HEK293 (cell line): ENCODE results near the gene HNF1A.

Source experiments
- BCL11A ChIP-seq: fragments of 450-650 bp; formaldehyde crosslinking; IDR thresholded peaks from 2 replicates; pipeline ENCODE4 v1.5.1; 2016; ENCODE audit warnings: low read depth, missing biosample characterization, missing genetic modification characterization
- EGR2 ChIP-seq: fragments of 450-650 bp; formaldehyde crosslinking; IDR thresholded peaks from 2 replicates; pipeline ENCODE4 v1.5.1; 2016; ENCODE audit warnings: low read depth, missing biosample characterization, missing genetic modification characterization
- GLI4 ChIP-seq: fragments of 450-650 bp; formaldehyde crosslinking; IDR thresholded peaks from 2 replicates; pipeline ENCODE4 v1.5.1; 2016; ENCODE audit warnings: missing biosample characterization, missing genetic modification characterization
- GLIS2 ChIP-seq: fragments of 450-650 bp; formaldehyde crosslinking; IDR thresholded peaks from 2 replicates; pipeline ENCODE4 v1.5.1; 2016; ENCODE audit warnings: missing biosample characterization, missing genetic modification characterization
- KLF8 ChIP-seq: fragments of 450-650 bp; formaldehyde crosslinking; IDR thresholded peaks from 2 replicates; pipeline ENCODE4 v1.5.1; 2016; ENCODE audit warnings: missing biosample characterization, missing genetic modification characterization
- KLF9 ChIP-seq: fragments of 450-650 bp; formaldehyde crosslinking; IDR thresholded peaks from 2 replicates; pipeline ENCODE4 v1.5.1; 2016; ENCODE audit warnings: missing biosample characterization, missing genetic modification characterization, low read depth
- SCRT1 ChIP-seq: fragments of 450-650 bp; formaldehyde crosslinking; IDR thresholded peaks from 2 replicates; pipeline ENCODE4 v1.5.1; 2016; ENCODE audit warnings: missing biosample characterization, missing genetic modification characterization, borderline replicate concordance
- ZFP3 ChIP-seq: fragments of 450-650 bp; formaldehyde crosslinking; IDR thresholded peaks from 2 replicates; pipeline ENCODE4 v1.5.1; 2016; ENCODE audit warnings: low read depth, missing biosample characterization, missing genetic modification characterization
- ZNF10 ChIP-seq: fragments of 450-650 bp; formaldehyde crosslinking; IDR thresholded peaks from 2 replicates; pipeline ENCODE4 v1.5.1; 2017; ENCODE audit warnings: missing biosample characterization, missing genetic modification characterization
- ZNF121 ChIP-seq: fragments of 450-650 bp; formaldehyde crosslinking; IDR thresholded peaks from 2 replicates; pipeline ENCODE4 v1.5.1; 2016; ENCODE audit warnings: missing biosample characterization, missing genetic modification characterization
- ZNF138 ChIP-seq: fragments of 450-650 bp; formaldehyde crosslinking; IDR thresholded peaks from 2 replicates; pipeline ENCODE4 v1.5.1; 2016; ENCODE audit warnings: missing biosample characterization, missing genetic modification characterization, borderline replicate concordance
- ZNF140 ChIP-seq: fragments of 450-650 bp; formaldehyde crosslinking; IDR thresholded peaks from 2 replicates; pipeline ENCODE4 v1.5.1; 2016; ENCODE audit warnings: missing biosample characterization, missing genetic modification characterization
- ZNF146 ChIP-seq: fragments of 450-650 bp; formaldehyde crosslinking; IDR thresholded peaks from 2 replicates; pipeline ENCODE4 v1.5.1; 2016; ENCODE audit warnings: missing biosample characterization, missing genetic modification characterization
- ZNF184 ChIP-seq: fragments of 450-650 bp; IDR thresholded peaks from 2 replicates; pipeline ENCODE4 v1.5.1; 2018; ENCODE audit warnings: missing biosample characterization, mild to moderate bottlenecking, missing genetic modification characterization
- ZNF202 ChIP-seq: fragments of 450-650 bp; formaldehyde crosslinking; IDR thresholded peaks from 2 replicates; pipeline ENCODE4 v1.5.1; 2016; ENCODE audit warnings: missing biosample characterization, missing genetic modification characterization, borderline replicate concordance
- ZNF394 ChIP-seq: fragments of 450-650 bp; formaldehyde crosslinking; IDR thresholded peaks from 2 replicates; pipeline ENCODE4 v1.5.1; 2016; ENCODE audit warnings: missing biosample characterization, missing genetic modification characterization, mild to moderate bottlenecking, moderate library complexity, borderline replicate concordance
- ZNF416 ChIP-seq: fragments of 450-650 bp; formaldehyde crosslinking; IDR thresholded peaks from 2 replicates; pipeline ENCODE4 v1.5.1; 2016; ENCODE audit warnings: missing biosample characterization, missing genetic modification characterization
- ZNF501 ChIP-seq: fragments of 450-650 bp; formaldehyde crosslinking; IDR thresholded peaks from 2 replicates; pipeline ENCODE4 v1.5.1; 2016; ENCODE audit warnings: missing biosample characterization, missing genetic modification characterization
- ZNF521 ChIP-seq: fragments of 450-650 bp; formaldehyde crosslinking; IDR thresholded peaks from 2 replicates; pipeline ENCODE4 v1.5.1; 2017; ENCODE audit warnings: missing biosample characterization, mild to moderate bottlenecking, missing genetic modification characterization
- ZNF571 ChIP-seq: fragments of 450-650 bp; formaldehyde crosslinking; IDR thresholded peaks from 2 replicates; pipeline ENCODE4 v1.5.0; 2017; ENCODE audit warnings: missing biosample characterization, missing genetic modification characterization
- ZNF600 ChIP-seq: fragments of 450-650 bp; formaldehyde crosslinking; IDR thresholded peaks from 2 replicates; pipeline ENCODE4 v1.5.1; 2016; ENCODE audit warnings: missing biosample characterization, missing genetic modification characterization
- ZNF747 ChIP-seq: fragments of 450-650 bp; formaldehyde crosslinking; IDR thresholded peaks from 2 replicates; pipeline ENCODE4 v1.5.1; 2016; ENCODE audit warnings: missing biosample characterization, missing genetic modification characterization
- ZNF785 ChIP-seq: fragments of 450-650 bp; formaldehyde crosslinking; IDR thresholded peaks from 2 replicates; pipeline ENCODE4 v1.5.1; 2016; ENCODE audit warnings: missing biosample characterization, missing genetic modification characterization
- ZSCAN23 ChIP-seq: fragments of 450-650 bp; formaldehyde crosslinking; IDR thresholded peaks from 2 replicates; pipeline ENCODE4 v1.5.1; 2016; ENCODE audit warnings: missing biosample characterization, missing genetic modification characterization
- TF ChIP-seq, protein P1 (sequence below): fragments of 450-650 bp; formaldehyde crosslinking; IDR thresholded peaks from 2 replicates; pipeline ENCODE4 v1.5.1; 2017; ENCODE audit warnings: missing biosample characterization, missing genetic modification characterization
- TF ChIP-seq, protein P2 (sequence below): fragments of 450-650 bp; formaldehyde crosslinking; IDR thresholded peaks from 2 replicates; pipeline ENCODE4 v1.5.1; 2016; ENCODE audit warnings: missing biosample characterization, missing genetic modification characterization
- TF ChIP-seq, protein P3 (sequence below): fragments of 450-650 bp; formaldehyde crosslinking; IDR thresholded peaks from 2 replicates; pipeline ENCODE4 v1.5.1; 2017; ENCODE audit warnings: missing biosample characterization, missing genetic modification characterization
- TF ChIP-seq, protein P4 (sequence below): fragments of 450-650 bp; formaldehyde crosslinking; IDR thresholded peaks from 2 replicates; pipeline ENCODE4 v1.5.1; 2016; ENCODE audit warnings: missing biosample characterization, missing genetic modification characterization
- TF ChIP-seq, protein P5 (sequence below): fragments of 450-650 bp; formaldehyde crosslinking; IDR thresholded peaks from 2 replicates; pipeline ENCODE4 v1.5.1; 2016; ENCODE audit warnings: missing biosample characterization, missing genetic modification characterization
- TF ChIP-seq, protein P6 (sequence below): fragments of 450-650 bp; formaldehyde crosslinking; IDR thresholded peaks from 2 replicates; pipeline ENCODE4 v1.5.1; 2016; ENCODE audit warnings: missing biosample characterization, missing genetic modification characterization

The HNF1A gene

DNA sequence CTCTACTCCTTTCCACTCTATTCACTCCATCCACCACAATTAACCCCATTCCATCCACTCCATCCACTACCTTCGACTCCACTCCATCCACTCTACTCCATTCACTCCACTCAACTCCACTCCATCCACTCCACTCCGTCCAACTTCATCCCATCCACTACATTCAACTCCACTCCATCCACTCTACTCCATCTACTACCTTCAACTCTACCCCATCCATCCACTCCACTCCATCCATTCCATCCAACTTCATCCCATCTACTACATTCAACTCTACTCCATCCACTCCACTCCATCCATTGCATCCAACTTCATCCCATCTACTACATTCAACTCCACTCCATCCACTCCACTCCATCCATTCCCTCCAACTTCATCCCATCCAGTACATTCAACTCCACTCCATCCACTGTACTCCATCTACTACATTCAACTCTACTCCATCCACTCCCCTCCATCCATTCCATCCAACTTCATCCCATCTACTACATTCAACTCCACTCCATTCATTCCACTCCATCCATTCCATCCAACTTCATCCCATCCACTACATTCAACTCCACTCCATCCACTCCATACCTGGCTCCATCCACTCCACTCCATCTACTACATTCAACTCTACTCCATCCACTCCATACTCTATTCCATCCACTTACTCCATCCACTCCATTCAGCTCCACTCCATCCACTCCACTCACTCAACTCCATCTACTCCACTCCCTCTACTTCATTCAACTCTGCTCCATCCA, 16.4 kb downstream of the HNF1A start (continued):
- no peak for TF ChIP-seq ZNF785 (tag by site-specific recombination)
- no peak for TF ChIP-seq ZNF121 (tag by site-specific recombination)
- TF ChIP-seq ZNF394 (tag by site-specific recombination): no peak
- no peak for TF ChIP-seq BCL11A (tag by site-specific recombination)
- TF ChIP-seq ZNF521: no peak
- TF ChIP-seq ZNF10: no peak
- TF ChIP-seq KLF8 (tag by site-specific recombination): peak; percentile 94
- TF ChIP-seq, protein P1, sequence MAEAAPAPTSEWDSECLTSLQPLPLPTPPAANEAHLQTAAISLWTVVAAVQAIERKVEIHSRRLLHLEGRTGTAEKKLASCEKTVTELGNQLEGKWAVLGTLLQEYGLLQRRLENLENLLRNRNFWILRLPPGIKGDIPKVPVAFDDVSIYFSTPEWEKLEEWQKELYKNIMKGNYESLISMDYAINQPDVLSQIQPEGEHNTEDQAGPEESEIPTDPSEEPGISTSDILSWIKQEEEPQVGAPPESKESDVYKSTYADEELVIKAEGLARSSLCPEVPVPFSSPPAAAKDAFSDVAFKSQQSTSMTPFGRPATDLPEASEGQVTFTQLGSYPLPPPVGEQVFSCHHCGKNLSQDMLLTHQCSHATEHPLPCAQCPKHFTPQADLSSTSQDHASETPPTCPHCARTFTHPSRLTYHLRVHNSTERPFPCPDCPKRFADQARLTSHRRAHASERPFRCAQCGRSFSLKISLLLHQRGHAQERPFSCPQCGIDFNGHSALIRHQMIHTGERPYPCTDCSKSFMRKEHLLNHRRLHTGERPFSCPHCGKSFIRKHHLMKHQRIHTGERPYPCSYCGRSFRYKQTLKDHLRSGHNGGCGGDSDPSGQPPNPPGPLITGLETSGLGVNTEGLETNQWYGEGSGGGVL (tag by site-specific recombination): no peak
- no peak for TF ChIP-seq ZNF146 (tag by site-specific recombination)
- TF ChIP-seq ZNF140 (tag by site-specific recombination): 0 out of 2 replicates have a peak, but pooled peaks have one; percentile 2
- TF ChIP-seq ZNF501 (tag by site-specific recombination): peak; percentile 21; the same call in 1 of the 2 replicates
- no peak for TF ChIP-seq GLIS2 (tag by site-specific recombination)
- TF ChIP-seq, protein P2, sequence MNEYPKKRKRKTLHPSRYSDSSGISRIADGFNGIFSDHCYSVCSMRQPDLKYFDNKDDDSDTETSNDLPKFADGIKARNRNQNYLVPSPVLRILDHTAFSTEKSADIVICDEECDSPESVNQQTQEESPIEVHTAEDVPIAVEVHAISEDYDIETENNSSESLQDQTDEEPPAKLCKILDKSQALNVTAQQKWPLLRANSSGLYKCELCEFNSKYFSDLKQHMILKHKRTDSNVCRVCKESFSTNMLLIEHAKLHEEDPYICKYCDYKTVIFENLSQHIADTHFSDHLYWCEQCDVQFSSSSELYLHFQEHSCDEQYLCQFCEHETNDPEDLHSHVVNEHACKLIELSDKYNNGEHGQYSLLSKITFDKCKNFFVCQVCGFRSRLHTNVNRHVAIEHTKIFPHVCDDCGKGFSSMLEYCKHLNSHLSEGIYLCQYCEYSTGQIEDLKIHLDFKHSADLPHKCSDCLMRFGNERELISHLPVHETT (tag by site-specific recombination): peak; percentile 88
- TF ChIP-seq EGR2 (tag by site-specific recombination): no peak
- TF ChIP-seq SCRT1 (tag by site-specific recombination): no peak
- TF ChIP-seq ZNF416 (tag by site-specific recombination): no peak
- no peak; the same call in 1 of the 2 replicates for TF ChIP-seq KLF9
- TF ChIP-seq GLI4 (tag by site-specific recombination): no peak; the same call in 1 of the 2 replicates
- TF ChIP-seq, protein P3, sequence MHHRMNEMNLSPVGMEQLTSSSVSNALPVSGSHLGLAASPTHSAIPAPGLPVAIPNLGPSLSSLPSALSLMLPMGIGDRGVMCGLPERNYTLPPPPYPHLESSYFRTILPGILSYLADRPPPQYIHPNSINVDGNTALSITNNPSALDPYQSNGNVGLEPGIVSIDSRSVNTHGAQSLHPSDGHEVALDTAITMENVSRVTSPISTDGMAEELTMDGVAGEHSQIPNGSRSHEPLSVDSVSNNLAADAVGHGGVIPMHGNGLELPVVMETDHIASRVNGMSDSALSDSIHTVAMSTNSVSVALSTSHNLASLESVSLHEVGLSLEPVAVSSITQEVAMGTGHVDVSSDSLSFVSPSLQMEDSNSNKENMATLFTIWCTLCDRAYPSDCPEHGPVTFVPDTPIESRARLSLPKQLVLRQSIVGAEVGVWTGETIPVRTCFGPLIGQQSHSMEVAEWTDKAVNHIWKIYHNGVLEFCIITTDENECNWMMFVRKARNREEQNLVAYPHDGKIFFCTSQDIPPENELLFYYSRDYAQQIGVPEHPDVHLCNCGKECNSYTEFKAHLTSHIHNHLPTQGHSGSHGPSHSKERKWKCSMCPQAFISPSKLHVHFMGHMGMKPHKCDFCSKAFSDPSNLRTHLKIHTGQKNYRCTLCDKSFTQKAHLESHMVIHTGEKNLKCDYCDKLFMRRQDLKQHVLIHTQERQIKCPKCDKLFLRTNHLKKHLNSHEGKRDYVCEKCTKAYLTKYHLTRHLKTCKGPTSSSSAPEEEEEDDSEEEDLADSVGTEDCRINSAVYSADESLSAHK (tag by site-specific recombination): no peak
- TF ChIP-seq ZNF747 (tag by site-specific recombination): no peak
- TF ChIP-seq ZNF138 (tag by site-specific recombination): no peak
- TF ChIP-seq, protein P4, sequence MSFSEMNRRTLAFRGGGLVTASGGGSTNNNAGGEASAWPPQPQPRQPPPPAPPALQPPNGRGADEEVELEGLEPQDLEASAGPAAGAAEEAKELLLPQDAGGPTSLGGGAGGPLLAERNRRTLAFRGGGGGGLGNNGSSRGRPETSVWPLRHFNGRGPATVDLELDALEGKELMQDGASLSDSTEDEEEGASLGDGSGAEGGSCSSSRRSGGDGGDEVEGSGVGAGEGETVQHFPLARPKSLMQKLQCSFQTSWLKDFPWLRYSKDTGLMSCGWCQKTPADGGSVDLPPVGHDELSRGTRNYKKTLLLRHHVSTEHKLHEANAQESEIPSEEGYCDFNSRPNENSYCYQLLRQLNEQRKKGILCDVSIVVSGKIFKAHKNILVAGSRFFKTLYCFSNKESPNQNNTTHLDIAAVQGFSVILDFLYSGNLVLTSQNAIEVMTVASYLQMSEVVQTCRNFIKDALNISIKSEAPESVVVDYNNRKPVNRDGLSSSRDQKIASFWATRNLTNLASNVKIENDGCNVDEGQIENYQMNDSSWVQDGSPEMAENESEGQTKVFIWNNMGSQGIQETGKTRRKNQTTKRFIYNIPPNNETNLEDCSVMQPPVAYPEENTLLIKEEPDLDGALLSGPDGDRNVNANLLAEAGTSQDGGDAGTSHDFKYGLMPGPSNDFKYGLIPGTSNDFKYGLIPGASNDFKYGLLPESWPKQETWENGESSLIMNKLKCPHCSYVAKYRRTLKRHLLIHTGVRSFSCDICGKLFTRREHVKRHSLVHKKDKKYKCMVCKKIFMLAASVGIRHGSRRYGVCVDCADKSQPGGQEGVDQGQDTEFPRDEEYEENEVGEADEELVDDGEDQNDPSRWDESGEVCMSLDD (tag by site-specific recombination): no peak
- TF ChIP-seq ZNF571: no peak
- 0 out of 2 replicates have a peak, but pooled peaks have one; percentile 53 for TF ChIP-seq ZSCAN23 (tag by site-specific recombination)
- no peak for TF ChIP-seq ZFP3 (tag by site-specific recombination)
- no peak for TF ChIP-seq ZNF184
- no peak for TF ChIP-seq ZNF202 (tag by site-specific recombination)
- TF ChIP-seq, protein P5, sequence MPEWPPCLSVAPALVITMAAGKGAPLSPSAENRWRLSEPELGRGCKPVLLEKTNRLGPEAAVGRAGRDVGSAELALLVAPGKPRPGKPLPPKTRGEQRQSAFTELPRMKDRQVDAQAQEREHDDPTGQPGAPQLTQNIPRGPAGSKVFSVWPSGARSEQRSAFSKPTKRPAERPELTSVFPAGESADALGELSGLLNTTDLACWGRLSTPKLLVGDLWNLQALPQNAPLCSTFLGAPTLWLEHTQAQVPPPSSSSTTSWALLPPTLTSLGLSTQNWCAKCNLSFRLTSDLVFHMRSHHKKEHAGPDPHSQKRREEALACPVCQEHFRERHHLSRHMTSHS (tag by site-specific recombination): no peak
- TF ChIP-seq, protein P6, sequence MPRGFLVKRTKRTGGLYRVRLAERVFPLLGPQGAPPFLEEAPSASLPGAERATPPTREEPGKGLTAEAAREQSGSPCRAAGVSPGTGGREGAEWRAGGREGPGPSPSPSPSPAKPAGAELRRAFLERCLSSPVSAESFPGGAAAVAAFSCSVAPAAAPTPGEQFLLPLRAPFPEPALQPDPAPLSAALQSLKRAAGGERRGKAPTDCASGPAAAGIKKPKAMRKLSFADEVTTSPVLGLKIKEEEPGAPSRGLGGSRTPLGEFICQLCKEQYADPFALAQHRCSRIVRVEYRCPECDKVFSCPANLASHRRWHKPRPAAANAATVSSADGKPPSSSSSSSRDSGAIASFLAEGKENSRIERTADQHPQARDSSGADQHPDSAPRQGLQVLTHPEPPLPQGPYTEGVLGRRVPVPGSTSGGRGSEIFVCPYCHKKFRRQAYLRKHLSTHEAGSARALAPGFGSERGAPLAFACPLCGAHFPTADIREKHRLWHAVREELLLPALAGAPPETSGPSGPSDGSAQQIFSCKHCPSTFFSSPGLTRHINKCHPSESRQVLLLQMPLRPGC: no peak
- TF ChIP-seq ZNF600 (tag by site-specific recombination): no peak
